Measurements from ENCODE around the gene TRUB2.
A peak's percentile ranks its signal among the peaks of the same experiment; 100 is the strongest.
"Not testable (repeated sequence)": the region's sequence is repeated elsewhere in the genome, so short reads cannot be mapped to it uniquely, and the experiment has no call there.

The TRUB2 gene

GRCh38 chr9:128298535-128299482 is 23.4 kb downstream of the TRUB2 start:
- DNase-seq (ENCODE audit: low spot score), result no peak

GRCh38 chr9:128297221-128297773 is 24.9 kb downstream of the TRUB2 start:
- DNase-seq (ENCODE audit: low spot score), result no peak

GRCh38 chr9:128296340-128297220 is 25.7 kb downstream of the TRUB2 start:
- DNase-seq (ENCODE audit: low spot score), result no peak

GRCh38 chr9:128294142-128294541 is 28.1 kb downstream of the TRUB2 start:
- DNase-seq (ENCODE audit: low spot score), result no peak

- no peak for DNase-seq (ENCODE audit: low spot score)
Measured at GRCh38 chr9:128293091-128293490, 29.2 kb downstream of the TRUB2 start.

GRCh38 chr9:128292009-128292408 is 30.2 kb downstream of the TRUB2 start:
- no peak for DNase-seq (ENCODE audit: low spot score)

- DNase-seq (ENCODE audit: low spot score), result no peak
Measured at GRCh38 chr9:128288273-128289004, 33.8 kb downstream of the TRUB2 start.

GRCh38 chr9:128286440-128286839 is 35.8 kb downstream of the TRUB2 start:
- no peak for DNase-seq (ENCODE audit: low spot score)

GRCh38 chr9:128285033-128285784 is 37.0 kb downstream of the TRUB2 start:
- no peak for DNase-seq (ENCODE audit: low spot score)

GRCh38 chr9:128282500-128282899 is 39.7 kb downstream of the TRUB2 start:
- no peak for DNase-seq (ENCODE audit: low spot score)

- no peak for DNase-seq (ENCODE audit: low spot score)
Measured at GRCh38 chr9:128280084-128280622, 42.1 kb downstream of the TRUB2 start.

GRCh38 chr9:128279088-128280073 is 42.9 kb downstream of the TRUB2 start:
- DNase-seq (ENCODE audit: low spot score), result not testable (repeated sequence)

GRCh38 chr9:128276574-128277270 is 45.5 kb downstream of the TRUB2 start:
- no peak for DNase-seq (ENCODE audit: low spot score)

- peak; percentile 100 for DNase-seq (ENCODE audit: low spot score)
Measured at GRCh38 chr9:128276008-128276573, 46.2 kb downstream of the TRUB2 start, which contains the start of gene SWI5. TSS of gene SWI5 (plus strand) at chr9:128276276.

GRCh38 chr9:128275198-128276007 is 46.8 kb downstream of the TRUB2 start, which contains the start of gene GOLGA2:
TSS of gene GOLGA2 (minus strand) at chr9:128276007. CDS start at chr9:128275976, 31 bp downstream.
- no peak for DNase-seq (ENCODE audit: low spot score)

- no peak for DNase-seq (ENCODE audit: low spot score)
Measured at GRCh38 chr9:128274245-128274644, 48.0 kb downstream of the TRUB2 start.

- no peak for DNase-seq (ENCODE audit: low spot score)
Measured at GRCh38 chr9:128271512-128271911, 50.7 kb downstream of the TRUB2 start.
